GM21528 (cell line): ENCODE measurements around the gene SCUBE1.

Experiments
- ATAC-seq: cut with Tn5 transposase; IDR thresholded peaks from one replicate; pipeline ENCODE4 v1.9.1; 2021; ENCODE audit warnings: mild to moderate bottlenecking, moderate library complexity; ENCODE audit not compliant: unreplicated experiment, low FRiP score

Gene SCUBE1

GRCh38 chr22:43267332-43267980 is 75.7 kb downstream of the SCUBE1 start:
- ATAC-seq, result no peak

GRCh38 chr22:43266076-43266475 is 77.1 kb downstream of the SCUBE1 start:
- ATAC-seq, result no peak

- peak; percentile 55 for ATAC-seq
Observed at GRCh38 chr22:43263645-43264514, 79.3 kb downstream of the SCUBE1 start.

DNA sequence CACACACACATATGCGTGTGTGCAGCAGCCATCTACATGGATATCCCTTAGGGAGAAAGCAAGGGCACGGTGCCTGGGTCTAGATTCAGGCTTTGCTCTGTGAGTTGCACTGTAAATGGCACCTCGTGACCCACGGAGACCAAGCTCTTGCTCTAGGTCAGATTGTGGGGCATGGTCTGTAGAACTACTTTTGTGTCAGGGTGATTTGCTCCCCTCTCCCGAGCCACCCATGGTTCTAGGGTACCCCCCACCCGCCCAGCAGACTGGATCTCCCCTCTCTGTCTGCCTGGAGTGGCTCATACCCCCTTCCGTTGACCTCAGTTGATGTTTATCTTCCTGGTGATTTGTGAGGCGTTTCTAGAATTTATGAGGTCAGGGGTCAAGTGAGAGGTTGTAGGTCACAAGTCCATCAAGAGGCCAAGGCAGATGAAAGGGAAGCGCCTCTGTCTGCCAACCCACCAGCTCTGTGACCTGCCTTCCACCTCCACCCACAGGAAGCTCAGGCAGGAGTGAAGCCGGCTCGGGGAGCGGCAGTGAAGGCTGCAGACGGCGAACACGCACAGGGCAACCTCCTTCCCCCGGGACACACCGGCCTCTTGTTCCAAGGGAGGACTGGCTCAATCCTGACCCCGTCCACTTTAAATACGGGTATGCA is 80.1 kb downstream of the SCUBE1 start:
- ATAC-seq, result no peak

- no peak for ATAC-seq
Observed at GRCh38 chr22:43260331-43261231, 82.6 kb downstream of the SCUBE1 start.

GRCh38 chr22:43257961-43258360 is 85.2 kb downstream of the SCUBE1 start:
- ATAC-seq, result no peak

- no peak for ATAC-seq
Observed at GRCh38 chr22:43257549-43257948, 85.6 kb downstream of the SCUBE1 start.

- ATAC-seq, result no peak
Observed at GRCh38 chr22:43256976-43257545, 86.1 kb downstream of the SCUBE1 start.

GRCh38 chr22:43256569-43256968 is 86.6 kb downstream of the SCUBE1 start:
- no peak for ATAC-seq

DNA sequence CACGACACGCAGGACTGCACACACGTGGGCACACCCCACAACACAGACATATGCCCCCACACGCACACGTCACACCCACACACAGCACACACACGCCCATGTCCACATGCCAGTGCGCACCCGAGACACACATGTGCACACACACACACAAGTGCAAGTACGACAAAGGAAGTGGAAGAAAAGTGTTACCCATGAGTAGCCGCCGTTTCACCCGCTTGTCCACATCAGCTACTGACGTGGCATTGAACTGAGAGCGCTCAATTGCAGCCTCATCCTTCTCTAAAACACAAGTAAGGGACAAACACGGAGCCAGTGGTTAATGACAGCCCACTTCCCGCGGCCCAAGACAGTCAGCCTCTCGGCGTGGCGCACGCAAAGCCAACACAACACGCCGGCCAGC is 87.9 kb downstream of the SCUBE1 start:
- no peak for ATAC-seq

- no peak for ATAC-seq
Observed at GRCh38 chr22:43253839-43254238, 89.3 kb downstream of the SCUBE1 start.

DNA sequence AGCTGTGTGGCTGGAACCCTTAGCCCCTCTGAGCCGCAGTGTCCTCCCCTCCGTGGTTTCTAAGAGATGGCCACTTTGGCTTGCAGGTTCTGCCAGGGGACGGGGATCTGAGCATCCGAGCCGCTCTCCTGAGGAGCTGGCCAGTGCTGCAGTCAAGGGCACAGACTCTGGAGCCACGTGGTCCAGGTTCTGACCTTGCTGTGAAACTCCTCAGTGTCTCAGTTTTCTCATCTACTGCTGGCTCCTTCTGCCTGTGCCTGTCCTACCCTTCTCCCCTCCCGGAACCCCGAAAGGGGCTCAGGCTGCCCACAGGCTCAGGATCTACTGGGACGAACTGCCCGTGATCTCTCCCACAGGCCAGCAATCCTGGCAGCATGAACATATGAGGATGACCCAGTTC is 90.9 kb downstream of the SCUBE1 start:
- ATAC-seq, result no peak

- no peak for ATAC-seq
Observed at GRCh38 chr22:43249789-43250471, 93.2 kb downstream of the SCUBE1 start.

GRCh38 chr22:43247546-43248260 is 95.5 kb downstream of the SCUBE1 start:
- no peak for ATAC-seq

DNA sequence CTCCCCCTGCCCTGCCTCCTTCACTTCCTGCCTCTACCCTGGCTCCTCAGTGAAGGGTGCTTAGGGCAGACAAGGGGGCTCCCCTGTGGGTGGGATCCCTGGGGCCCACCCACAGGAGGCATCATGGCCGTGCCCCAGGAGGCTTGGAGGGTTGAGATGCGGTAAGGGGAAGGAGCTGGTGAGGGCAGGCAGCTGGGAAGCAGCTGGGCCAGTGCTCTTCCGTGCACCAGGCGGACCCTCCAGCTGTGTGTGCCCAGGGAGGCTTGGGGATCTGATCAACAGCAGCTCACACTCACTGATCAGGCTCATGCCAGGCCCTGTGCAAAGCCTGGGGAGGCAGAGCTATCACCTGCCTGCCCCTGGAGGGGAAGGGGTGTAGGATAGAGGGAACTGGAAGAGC is 97.0 kb downstream of the SCUBE1 start:
- no peak for ATAC-seq

- ATAC-seq, result no peak
Observed at GRCh38 chr22:43245717-43246116, 97.5 kb downstream of the SCUBE1 start.

GRCh38 chr22:43244803-43245527 is 98.2 kb downstream of the SCUBE1 start:
- ATAC-seq, result no peak

- ATAC-seq, result no peak
Observed at GRCh38 chr22:43244402-43244801, 98.8 kb downstream of the SCUBE1 start.
